Left lung (tissue), 10 donors: Measurements from ENCODE around the gene RBMS3. TPM values are rescaled to one million over a fixed set of nuclear protein-coding genes. Genes with fewer than 3 reads are reported as not detected.

Experiments used
- ATAC-seq: fragments of 200-7000 bp; cut with Tn5 transposase; one replicate; pipeline ENCODE4 v1.9.1; 2020; ENCODE audit warnings: moderate library complexity
- DNase-seq, 4 donors: peaks; one replicate each; pipeline ENCODE4 v3.0.0-alpha.2; 2013 to 2020
- H3K27ac ChIP-seq, 2 donors: fragments of 200-600 bp; sonication (generic) in 1 of 2; one replicate each; pipeline versions ENCODE4 v1.5.0 to v1.8.0; 2020 to 2021
- H3K27me3 ChIP-seq, 2 donors: fragments of 200-600 bp; sonication (generic) in 1 of 2; one replicate each; pipeline versions ENCODE4 v1.5.0 to v1.8.0; 2020 to 2021
- H3K36me3 ChIP-seq, 2 donors: fragments of 200-600 bp; sonication (generic) in 1 of 2; one replicate each; pipeline versions ENCODE4 v1.5.0 to v1.8.0; 2020 to 2021
- H3K4me1 ChIP-seq, 2 donors: fragments of 200-600 bp; one replicate each; pipeline ENCODE4 v1.8.0; 2021
- H3K4me3 ChIP-seq, 2 donors: fragments of 200-600 bp; sonication (generic) in 1 of 2; one replicate each; pipeline versions ENCODE4 v1.5.0 to v1.8.0; 2020 to 2021; ENCODE audit warnings: mild to moderate bottlenecking in 1 of 2
- H3K9me3 ChIP-seq, 2 donors: fragments of 200-600 bp; sonication (generic) in 1 of 2; one replicate each; pipeline versions ENCODE4 v1.5.0 to v1.8.0; 2020 to 2021
- intact Hi-C, 2 donors: fragments of 100-400 bp; cut with DNase I; formaldehyde crosslinking; loops; one replicate each; pipeline versions ENCODE4 v1.11.2 to v1.14.2; 2022
- polyA plus RNA-seq, 6 donors: library from polyadenylated mRNA; unstranded; fragments of 120-200 nt; gene quantifications; one replicate each; pipeline ENCODE4 v1.2.1, GENCODE V29; 2013; ENCODE audit not compliant: insufficient read length in 6 of 6
- total RNA-seq, 2 donors: library from RNA; stranded (reverse); fragmentation: NEBNext Ultra II Directional; extraction: Animal tissue kit (Norgen Biotek cat#: 25700); gene quantifications; one replicate each; pipeline ENCODE4 v1.2.1, GENCODE V29; 2021
- TF ChIP-seq, protein P1 (sequence below), 2 donors: fragments of 200-600 bp; sonication (generic) in 1 of 2; IDR thresholded peaks; one replicate each; pipeline versions ENCODE4 v1.5.0 to v1.8.0; 2021; ENCODE audit warnings: antibody characterized with exemption in 2 of 2
- donor health status: DM: no; HTN: yes; CAD: no.
- donor health status: DM: no; HTN: no; CAD: no.

RBMS3 gene
- total and polyA plus RNA-seq, 8 donors, result 27.1 to 51.6 (median 37.6) TPM

GRCh38 chr3:29976871-29977270, 696.0 kb downstream of the RBMS3 start:
- H3K36me3 ChIP-seq, result no peaks in the 10 kb centered on the region
- H3K27me3 ChIP-seq, result no peaks in the 10 kb centered on the region
- intact Hi-C loops, result no loop called here
- H3K4me3 ChIP-seq, result no peak overlapping the region
- no peak for DNase-seq
- TF ChIP-seq, protein P1, sequence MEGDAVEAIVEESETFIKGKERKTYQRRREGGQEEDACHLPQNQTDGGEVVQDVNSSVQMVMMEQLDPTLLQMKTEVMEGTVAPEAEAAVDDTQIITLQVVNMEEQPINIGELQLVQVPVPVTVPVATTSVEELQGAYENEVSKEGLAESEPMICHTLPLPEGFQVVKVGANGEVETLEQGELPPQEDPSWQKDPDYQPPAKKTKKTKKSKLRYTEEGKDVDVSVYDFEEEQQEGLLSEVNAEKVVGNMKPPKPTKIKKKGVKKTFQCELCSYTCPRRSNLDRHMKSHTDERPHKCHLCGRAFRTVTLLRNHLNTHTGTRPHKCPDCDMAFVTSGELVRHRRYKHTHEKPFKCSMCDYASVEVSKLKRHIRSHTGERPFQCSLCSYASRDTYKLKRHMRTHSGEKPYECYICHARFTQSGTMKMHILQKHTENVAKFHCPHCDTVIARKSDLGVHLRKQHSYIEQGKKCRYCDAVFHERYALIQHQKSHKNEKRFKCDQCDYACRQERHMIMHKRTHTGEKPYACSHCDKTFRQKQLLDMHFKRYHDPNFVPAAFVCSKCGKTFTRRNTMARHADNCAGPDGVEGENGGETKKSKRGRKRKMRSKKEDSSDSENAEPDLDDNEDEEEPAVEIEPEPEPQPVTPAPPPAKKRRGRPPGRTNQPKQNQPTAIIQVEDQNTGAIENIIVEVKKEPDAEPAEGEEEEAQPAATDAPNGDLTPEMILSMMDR (IDR thresholded peaks at IDR 0.05), result no peak
- H3K4me1 ChIP-seq, result no peaks in the 10 kb centered on the region
- no peak overlapping the region for H3K27ac ChIP-seq
- ATAC-seq, result no peak
- peaks cover 0 to 5% of the 10 kb centered on the region in 2 donors for H3K9me3 ChIP-seq

GRCh38 chr3:29977360-29977759, 696.5 kb downstream of the RBMS3 start:
- H3K9me3 ChIP-seq, result peaks cover 0 to 6% of the 10 kb centered on the region in 2 donors
- no peaks in the 10 kb centered on the region for H3K4me1 ChIP-seq
- H3K4me3 ChIP-seq, result no peak overlapping the region
- intact Hi-C loops, result no loop called here
- H3K27ac ChIP-seq, result no peak overlapping the region
- TF ChIP-seq, protein P1 (IDR thresholded peaks at IDR 0.05), result no peak
- H3K27me3 ChIP-seq, result no peaks in the 10 kb centered on the region
- DNase-seq (no peak), ATAC-seq (no peak)
- no peaks in the 10 kb centered on the region for H3K36me3 ChIP-seq

DNA sequence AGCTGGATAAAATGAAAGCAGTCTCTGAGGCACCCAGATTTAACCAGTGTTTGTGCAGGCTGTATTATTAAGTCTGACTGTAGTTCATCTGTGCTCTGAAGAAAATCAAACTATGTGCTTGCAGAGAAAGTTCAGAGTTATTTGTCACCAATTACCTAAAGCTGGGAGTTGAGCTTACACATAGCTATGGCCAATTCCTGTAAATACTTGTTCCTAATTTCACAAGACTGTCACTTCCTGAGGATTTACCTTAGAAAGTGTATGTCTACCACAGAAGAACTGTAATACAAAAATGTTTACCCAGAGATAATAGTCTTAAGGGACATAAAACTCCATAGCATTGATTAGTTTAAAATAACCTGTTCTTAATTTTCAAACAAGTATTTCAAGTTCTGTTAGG, 697.2 kb downstream of the RBMS3 start:
- intact Hi-C loops, result no loop called here
- ATAC-seq (no peak), DNase-seq (no peak)
- Histone ChIP-seq H3K4me1 (no peaks in the 10 kb centered on the region), H3K36me3 (no peaks in the 10 kb centered on the region), H3K9me3 (peaks cover 0 to 8% of the 10 kb centered on the region in 2 donors), H3K27ac (no peak overlapping the region), H3K4me3 (no peak overlapping the region), H3K27me3 (no peaks in the 10 kb centered on the region)
- TF ChIP-seq, protein P1 (IDR thresholded peaks at IDR 0.05), result no peak

GRCh38 chr3:29991198-29991597, 710.3 kb downstream of the RBMS3 start:
- intact Hi-C loops, result no loop called here

GRCh38 chr3:30002797-30003196, 721.9 kb downstream of the RBMS3 start:
- ATAC-seq, result no peak
- intact Hi-C loops, result no loop called here
- H3K9me3 ChIP-seq, result peaks cover 0 to 5% of the 10 kb centered on the region in 2 donors
- H3K27ac ChIP-seq, result no peak overlapping the region
- peak in 1 of 4 donors; percentile 21 for DNase-seq
- H3K4me1 ChIP-seq, result no peaks in the 10 kb centered on the region
- no peaks in the 10 kb centered on the region for H3K27me3 ChIP-seq
- no peak overlapping the region for H3K4me3 ChIP-seq
- no peaks in the 10 kb centered on the region for H3K36me3 ChIP-seq
- TF ChIP-seq, protein P1 (IDR thresholded peaks at IDR 0.05), result no peak

More at GRCh38 chr3:29991198-29991597, 710.3 kb downstream of the RBMS3 start:
- DNase-seq (no peak), ATAC-seq (no peak)
- Histone ChIP-seq H3K4me3 (no peak overlapping the region), H3K36me3 (no peaks in the 10 kb centered on the region), H3K9me3 (no peaks in the 10 kb centered on the region), H3K27ac (no peak overlapping the region), H3K27me3 (no peaks in the 10 kb centered on the region), H3K4me1 (no peaks in the 10 kb centered on the region)
- TF ChIP-seq, protein P1 (IDR thresholded peaks at IDR 0.05), result no peak
